HG02852 (cell line): ENCODE measurements around the gene TRIM24.

Source experiments
- ATAC-seq: cut with Tn5 transposase; IDR thresholded peaks from one replicate; pipeline ENCODE4 v1.9.1; 2021; ENCODE audit warnings: mild to moderate bottlenecking, moderate library complexity; ENCODE audit not compliant: unreplicated experiment

The TRIM24 gene

GRCh38 chr7:138568655-138569054 lies 108.6 kb downstream of the TRIM24 start:
- no peak for ATAC-seq

DNA sequence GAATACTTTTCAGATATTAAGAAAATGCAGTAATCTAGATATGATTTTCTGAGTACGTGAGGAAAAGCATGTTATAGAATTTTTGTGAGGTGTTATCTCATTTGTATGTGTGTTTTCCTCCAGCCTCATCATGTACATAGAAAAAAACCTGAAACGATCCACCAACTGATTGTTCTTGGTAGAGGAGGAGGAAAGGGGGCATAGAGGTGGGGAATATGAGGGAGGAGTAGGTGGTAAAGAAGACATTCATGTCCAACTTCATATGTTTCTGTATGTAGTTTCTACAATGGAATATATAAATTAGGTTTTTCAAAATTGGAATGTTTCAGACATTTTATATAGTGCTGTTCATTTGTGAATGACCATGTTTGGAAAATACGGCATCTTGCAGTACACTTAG lies 109.4 kb downstream of the TRIM24 start:
- ATAC-seq: no peak

- no peak for ATAC-seq
Measured at GRCh38 chr7:138570715-138571114, 110.7 kb downstream of the TRIM24 start.

- ATAC-seq: no peak
Measured at GRCh38 chr7:138573741-138574140, 113.7 kb downstream of the TRIM24 start.

GRCh38 chr7:138575897-138576428 lies 115.9 kb downstream of the TRIM24 start:
- ATAC-seq: no peak

DNA sequence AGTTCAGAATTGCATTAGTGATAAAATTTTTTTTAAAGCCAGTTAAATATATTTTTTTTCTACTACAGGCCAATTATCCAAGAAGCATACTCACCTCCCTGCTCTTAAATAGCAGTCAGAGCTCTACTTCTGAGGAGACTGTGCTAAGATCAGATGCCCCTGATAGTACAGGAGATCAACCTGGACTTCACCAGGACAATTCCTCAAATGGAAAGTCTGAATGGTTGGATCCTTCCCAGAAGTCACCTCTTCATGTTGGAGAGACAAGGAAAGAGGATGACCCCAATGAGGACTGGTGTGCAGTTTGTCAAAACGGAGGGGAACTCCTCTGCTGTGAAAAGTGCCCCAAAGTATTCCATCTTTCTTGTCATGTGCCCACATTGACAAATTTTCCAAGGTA lies 119.1 kb downstream of the TRIM24 start:
- no peak for ATAC-seq

GRCh38 chr7:138579671-138580070 lies 119.6 kb downstream of the TRIM24 start:
- no peak for ATAC-seq

GRCh38 chr7:138581065-138581464 lies 121.0 kb downstream of the TRIM24 start:
- no peak for ATAC-seq

DNA sequence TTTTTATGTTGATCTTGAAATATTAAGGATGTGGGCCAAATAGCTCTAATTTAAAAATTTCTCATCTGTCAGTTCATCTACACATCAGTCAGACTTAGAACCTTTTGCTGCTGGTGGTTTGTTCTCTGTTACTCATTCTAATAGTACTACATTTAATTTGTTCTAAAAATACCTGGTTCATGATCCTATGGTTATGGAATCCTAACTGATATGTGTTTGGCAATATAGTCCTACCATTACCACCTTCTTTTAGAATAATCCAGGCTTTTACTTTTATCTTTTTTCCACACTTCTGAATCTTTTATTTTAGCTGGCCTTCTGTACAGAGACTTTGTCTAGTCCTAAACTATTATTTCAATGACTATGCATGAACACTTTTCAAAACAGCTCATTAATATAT lies 124.2 kb downstream of the TRIM24 start:
- no peak for ATAC-seq

DNA sequence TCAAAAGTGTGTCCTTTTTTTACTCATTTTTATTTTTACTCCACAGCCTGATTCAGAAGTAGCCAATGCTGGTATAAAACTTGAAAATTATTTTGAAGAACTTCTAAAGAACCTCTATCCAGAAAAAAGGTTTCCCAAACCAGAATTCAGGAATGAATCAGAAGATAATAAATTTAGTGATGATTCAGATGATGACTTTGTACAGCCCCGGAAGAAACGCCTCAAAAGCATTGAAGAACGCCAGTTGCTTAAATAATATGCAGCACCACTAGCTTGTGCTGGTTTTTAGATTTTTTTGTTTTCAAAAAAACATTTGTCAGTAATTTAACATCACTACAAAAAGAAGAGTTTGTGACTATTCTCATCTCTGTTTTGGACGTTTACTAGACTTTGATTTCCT lies 124.6 kb downstream of the TRIM24 start:
- ATAC-seq: no peak

DNA sequence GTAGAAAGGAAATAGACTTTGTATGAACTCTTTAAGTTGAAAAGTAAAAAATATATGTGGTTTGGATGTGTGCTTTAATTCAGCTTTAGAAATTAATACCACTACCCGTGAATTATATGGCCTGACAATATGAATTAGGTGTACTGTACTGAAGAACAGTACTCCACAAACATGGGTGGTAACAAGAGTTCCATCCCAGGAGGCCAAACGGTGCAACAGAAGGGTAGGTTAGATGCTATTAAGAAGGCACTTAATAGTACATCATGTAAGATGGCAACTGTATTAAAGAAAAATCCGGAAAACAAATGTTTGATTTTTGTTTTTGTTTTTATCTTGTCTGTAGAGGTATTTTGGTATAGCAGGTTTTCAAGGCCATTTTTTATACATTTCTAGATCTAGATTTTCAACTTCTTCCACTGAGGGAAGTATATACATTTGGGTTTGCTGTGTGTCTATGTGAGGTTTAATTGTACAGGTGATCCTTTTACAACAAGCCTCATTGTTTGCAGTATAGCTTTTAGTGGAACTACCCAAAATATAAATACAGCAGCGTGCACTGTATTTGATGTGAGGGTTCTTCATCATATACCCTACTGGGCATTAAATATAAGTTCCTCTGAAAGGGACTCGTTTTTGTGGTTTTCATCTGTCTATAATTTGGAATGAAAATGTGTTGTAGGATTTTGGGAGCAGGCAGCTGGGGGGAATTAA lies 125.4 kb downstream of the TRIM24 start:
- ATAC-seq: no peak

GRCh38 chr7:138587485-138587884 lies 127.4 kb downstream of the TRIM24 start:
- no peak for ATAC-seq

DNA sequence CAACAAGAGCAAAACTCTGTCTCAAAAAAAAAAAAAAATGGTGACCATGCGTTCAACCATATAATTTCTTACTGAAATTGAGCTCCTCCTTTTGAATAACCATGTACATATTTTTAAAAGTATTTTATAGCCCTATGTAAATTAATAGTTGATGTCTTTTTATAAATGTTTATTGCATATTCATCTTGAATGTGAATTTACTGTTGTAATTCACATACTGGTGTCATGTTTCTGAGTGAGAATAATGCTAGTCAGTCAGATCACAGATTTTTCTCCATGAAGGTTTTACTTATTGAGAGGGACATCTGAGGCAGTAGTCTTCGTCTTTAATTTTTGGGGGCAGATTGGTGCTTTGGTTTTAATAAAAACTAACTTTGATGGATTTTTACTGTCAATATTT lies 128.9 kb downstream of the TRIM24 start:
- ATAC-seq: no peak

DNA sequence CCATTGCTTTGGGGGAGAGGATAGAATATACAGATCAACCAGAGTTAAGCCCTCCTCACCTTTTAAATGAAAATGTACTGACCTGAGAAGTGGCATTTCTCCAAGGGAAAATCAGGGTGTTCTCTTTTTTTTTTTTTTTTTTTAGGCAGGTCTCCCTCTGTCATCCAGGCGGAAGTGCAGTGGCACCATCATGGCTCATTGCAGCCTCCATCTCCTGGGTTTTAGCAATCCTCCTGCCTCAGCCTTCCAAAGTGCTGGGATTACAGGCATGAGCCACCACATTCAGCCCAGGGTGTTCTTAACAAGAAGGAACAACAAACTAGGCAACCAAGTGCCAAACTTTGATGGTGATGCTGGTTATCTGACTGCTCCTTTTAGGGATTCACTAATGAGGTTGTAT lies 130.1 kb downstream of the TRIM24 start:
- no peak for ATAC-seq

DNA sequence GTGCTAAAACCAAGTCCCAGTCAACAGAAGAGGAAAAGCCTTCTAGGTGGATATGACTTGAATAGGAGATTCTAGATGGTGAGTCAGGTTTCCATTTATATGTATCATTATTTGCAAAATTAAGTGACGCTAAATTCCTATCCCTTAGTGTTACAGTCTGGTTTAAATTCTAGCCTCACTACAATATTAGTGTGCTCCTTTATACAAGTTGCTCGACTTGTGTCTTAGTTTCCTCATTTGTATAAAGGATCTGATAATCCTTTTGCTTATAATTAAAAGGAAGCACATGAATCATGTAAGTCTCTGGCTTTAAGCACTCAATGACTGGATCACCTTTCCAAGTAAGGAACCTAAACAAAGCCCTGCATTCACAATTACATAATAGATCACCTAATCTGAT lies 135.4 kb downstream of the TRIM24 start:
- no peak for ATAC-seq

DNA sequence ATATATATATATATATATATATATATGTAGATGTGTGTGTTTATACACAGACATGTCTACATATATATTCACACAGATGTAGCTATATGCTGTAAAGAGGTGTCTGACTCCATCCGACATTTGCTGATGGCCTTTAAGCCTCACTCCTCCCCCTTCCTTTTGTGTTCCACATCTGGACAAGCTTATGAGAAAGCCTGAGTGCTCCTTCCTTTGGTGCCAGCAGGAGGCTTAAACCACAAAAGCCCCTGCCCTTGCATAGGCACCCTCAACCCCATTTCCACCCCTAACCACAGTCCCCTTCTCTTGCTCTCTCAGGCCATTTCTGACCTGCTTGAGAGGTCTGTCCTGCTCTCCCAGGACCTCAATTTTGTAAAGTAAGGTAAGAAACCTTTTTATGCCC lies 142.4 kb downstream of the TRIM24 start:
- ATAC-seq: no peak

DNA sequence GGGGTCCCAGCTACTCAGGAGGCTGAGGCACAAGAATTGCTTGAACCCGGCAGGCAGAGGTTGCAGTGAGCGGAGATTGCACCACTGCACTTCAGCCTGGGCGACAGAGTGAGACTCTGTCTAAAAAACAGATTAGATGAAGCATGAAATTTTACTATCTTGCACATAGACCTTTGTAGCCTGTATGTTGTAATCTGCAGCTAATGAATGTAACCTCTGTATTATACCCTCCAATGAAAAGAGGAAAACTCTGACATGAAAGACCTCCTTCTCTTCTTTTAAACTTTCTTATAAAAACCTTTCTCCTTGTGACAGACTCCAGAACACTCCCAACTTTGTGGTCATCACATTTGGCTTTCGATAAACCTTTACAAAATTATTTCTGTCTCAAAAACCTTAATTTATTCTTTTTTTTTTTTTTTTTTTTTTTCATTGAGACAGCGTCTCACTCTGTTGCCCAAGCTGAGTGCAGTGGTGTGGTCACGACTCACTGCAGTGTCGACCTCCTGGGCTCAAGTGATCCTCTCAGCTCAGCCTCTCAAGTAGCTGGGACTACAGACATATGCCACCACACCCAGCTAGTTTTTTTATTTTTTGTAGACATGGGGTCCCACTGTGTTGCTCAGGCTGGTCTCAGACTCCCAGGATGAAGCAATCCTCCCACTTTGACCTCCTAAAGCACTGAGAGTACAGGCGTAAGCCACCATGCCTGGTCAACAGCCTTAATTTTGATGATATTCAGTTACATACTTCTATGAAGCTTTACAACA lies 143.7 kb downstream of the TRIM24 start:
- ATAC-seq: no peak

GRCh38 chr7:138606236-138606635 lies 146.2 kb downstream of the TRIM24 start:
- no peak for ATAC-seq

DNA sequence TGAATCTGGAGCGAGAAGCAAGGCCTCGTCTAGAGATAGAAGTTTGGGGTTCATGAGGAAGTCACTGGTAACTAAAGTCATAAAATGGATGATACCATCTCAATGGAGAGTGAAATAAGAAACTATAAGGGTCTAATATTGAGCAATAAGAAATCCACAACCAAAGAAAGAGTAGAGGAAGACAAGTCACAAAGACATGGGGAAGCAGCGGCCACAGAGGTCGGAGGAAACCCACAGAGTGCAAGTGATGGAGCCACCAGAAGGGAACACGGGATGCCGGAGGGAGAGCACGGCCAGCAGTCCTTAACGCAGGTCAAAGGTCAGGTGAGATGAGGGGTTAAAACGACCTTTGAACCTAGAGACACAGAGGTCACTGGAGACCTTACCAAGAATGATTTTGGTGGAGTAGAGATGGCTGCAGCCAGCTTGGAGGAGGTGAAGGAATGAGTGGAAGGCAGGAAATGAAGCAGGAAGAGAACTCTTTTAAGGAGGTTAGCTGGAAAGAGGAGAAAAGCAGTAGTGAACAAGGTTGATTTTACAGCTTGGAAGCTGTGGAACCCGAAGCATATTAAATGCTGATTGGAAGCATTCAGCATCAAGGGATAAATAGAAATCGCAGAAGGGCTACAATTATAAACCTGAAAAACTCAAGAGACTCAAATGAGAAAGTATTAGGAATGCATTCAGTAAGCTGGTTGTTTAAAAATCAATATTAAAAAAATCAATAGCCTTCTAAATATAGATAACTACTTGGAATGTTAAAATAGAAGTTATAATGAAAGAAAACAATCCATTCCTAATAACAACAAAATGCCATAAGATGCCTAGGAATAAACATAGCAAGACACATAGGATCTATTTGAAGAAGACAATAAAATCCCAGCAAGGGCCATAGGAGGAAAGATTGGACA lies 147.4 kb downstream of the TRIM24 start:
- no peak for ATAC-seq

GRCh38 chr7:138608275-138608674 lies 148.2 kb downstream of the TRIM24 start:
- ATAC-seq: peak; percentile 87

DNA sequence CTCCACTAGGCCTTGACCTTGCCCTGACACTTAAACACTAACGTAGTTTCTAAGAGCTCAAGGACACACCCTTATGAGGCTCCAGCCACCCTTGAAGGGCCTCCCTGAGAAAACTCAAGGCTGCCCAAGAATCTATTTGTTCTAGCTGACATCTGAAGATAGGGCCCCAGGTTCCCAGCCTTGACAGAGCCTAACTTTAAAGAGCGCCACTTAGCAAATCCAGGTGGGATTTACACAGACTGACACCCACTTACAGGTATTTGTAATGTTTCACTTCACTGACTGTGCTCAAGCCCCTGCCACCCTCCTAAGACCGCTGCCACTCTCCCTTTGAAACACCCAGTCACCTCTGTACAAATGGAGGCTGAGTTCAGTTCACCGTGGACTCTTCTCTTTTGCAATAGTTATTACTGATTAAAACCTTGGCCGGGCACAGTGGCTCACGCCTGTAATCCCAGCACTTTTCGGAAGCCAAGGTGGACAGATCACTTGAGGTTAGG lies 150.7 kb downstream of the TRIM24 start:
- no peak for ATAC-seq
